Fibroblast of skin of left biceps (primary cell): Measurements from ENCODE around the gene MYDGF.
"Not testable (repeated sequence)": the region's sequence is repeated elsewhere in the genome, so short reads cannot be mapped to it uniquely, and the experiment has no call there.

Experiments
- DNase-seq, 2 experiments: peaks; one replicate each; pipeline ENCODE4 v3.0.0-alpha.2; 2013; ENCODE audit warnings: low read depth in 2 of 2

The MYDGF gene

DNA sequence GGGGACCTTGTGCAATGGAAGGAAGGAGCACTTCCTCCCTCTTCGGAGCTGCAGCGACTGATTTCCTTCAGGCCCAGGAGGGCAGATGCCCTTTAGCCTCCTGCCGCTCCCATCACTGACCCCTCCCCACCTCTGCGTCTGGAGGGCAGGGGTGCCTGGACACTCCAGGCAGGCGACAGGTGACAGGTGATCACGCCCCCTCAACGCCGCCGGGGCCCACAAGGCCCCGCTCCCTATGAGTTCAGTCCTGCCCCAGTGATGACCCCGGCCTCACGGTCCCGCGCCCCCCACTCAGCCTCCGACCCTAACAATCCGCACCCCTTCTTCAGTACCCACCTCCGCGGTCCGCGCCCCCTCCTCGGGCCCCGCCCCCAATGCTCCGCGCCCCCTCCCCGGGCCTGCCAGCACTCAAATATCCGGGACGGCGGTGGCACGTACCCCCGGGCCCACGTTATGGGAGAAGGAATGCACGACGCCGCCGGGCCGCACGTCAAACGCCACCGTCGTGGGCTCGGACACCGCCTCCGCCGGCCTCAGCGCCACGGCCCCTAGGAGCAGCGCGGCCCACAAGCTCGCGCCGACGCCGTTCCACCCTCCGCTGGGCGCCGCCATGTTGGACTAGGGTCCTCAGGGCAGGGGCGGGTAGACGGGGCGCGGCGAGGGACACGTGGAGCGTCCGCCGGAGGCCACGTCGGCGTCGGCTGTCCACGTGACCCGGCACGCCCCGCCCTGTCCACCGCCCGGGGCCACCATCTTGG is at the start of gene MYDGF:
Gene MYDGF, minus strand, starts transcription at position 620 of the 758 bp plus-strand sequence. Its CDS starts 8 bp downstream, at position 612.
- DNase-seq, result peak; percentile 70 to 71

DNA sequence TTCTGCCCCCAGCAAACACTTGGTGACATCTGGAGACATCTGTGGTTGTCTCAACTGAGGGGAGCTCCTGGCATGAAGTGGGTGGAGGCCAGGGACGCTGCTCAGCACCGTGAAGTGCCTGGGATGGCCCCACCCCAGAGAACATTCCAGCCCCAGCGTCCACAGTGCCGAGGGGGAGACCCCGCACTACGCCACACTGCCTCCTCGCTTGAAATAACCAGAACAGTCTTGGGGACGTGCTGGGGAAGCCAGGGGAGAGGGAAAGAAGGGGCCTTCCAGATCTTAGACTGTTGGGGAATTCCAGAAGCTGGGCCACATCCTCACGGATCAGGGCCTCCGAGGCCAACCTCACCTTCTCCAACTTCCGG is 49.3 kb upstream of the MYDGF start:
- DNase-seq, result no peak

DNA sequence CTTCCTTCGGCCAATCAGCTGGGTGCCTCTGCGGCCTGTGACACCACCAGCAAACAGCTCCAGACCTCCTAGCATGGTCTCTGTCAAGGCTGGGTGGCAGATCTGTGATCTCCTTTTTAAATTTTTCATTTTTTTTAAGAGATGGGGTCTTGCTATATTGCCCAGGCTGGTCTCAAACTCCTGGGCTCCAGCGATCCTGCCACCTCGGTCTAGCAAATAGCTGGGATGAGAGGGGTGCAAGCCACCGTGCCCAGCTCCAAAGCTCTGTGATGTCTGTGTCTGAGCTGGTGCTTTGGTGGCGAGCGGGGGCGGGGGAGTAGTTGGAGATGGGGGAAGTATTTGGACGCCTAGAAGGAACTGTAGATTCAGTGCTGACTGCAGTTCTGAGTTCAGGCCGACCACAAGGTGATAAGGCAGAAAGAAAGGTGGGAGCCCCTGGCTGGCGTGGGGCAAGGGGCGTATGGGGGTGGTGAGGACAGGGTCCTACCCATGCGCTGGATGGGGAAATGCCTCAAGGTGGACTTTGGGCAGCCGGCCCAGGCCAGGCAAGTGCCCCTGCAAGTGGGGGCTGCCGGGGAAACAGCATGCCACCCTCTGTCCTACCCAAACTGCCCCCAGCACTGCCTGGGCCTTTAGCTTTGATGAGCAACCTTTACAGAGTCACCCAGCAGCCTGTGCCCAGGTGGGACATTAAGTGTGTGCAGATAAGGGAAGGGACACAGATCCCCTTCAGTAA is 48.0 kb upstream of the MYDGF start:
- DNase-seq, result no peak

DNA sequence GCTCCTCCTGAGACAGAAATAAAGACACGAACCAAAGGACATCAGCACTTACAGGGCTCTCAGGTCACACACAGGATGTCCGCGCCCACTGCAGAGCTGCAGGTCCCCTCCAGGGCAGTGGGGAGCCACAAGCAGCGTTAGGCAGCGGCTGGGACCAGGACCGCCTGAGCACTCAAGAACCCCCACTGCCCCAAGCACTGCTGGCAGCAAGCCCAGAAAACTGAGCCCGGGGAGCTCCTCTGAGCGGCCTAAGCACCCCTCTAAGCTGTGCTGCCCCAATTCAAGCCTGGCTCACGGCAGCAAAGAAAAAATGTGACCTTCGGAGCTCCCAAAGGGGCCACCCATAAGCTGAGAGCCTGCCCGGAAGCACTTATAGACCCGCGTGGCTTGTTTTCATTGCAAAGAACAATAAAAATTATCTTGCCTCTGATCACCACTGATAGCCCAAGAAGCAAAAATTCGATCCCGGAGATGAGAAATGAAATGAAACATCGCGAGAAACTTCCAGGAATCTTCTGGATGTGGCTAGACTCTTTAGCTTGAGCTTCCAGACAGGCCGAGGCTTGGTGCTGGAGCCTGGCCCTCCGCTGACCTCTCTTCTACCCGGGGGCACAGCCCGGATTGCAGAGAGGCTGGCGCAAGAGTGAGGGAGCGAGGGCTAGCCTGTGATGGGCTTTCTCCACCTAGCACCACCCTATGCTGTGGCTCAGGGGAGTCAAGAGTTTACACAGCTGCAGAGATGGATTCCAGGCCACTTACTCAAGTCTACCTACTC is 47.2 kb upstream of the MYDGF start:
- no peak for DNase-seq

DNA sequence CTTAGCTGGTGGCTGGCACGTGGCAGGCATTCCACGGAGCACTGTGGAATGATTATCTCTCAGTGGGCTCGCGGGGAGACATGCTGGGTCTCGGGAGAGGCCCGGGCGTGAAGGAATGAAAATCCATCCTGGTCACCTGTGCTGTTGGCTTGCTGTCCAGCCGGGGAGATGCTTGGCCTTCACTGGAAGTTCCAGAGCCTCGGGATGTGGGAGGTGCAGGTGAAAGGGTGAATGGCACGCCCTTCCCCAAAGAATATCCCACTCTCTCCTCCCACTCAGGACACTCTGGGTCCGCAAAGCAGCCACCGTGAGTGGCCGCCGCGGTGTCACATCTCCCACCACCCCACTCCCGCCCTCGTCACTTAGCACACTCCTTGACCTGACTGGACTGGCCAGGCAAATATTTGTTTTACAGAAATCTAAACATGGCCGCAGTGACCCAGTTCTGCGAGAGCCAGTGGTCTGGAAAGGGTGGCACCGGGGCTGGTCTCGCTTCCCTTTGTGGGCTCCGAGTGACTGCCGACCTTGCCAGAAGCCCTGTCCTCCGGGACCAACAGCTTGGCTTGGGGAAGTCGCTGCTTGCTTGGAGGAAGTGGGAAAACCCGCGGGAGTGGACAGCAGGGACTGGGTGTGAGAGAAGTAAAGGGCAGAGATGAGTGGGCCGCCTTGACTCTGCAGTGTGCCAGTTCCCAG is 45.5 kb upstream of the MYDGF start:
- no peak for DNase-seq

DNA sequence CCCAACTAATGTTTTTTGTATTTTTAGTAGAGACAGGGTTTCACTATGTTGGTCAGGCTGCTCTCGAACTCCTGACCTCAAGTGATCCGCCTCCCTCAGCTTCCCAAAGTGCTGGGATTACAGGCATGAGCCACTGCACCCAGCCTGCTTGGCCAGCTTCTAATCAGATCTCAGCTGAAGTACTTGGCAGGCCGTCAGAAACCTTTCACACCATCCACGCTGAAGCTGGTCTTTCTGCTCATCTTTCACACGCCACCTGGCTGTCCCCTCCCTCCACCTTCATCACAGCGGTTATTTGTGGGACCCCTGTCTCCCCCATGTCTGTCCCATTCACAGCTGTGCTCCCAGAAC is 45.0 kb upstream of the MYDGF start:
- DNase-seq, result not testable (repeated sequence)

DNA sequence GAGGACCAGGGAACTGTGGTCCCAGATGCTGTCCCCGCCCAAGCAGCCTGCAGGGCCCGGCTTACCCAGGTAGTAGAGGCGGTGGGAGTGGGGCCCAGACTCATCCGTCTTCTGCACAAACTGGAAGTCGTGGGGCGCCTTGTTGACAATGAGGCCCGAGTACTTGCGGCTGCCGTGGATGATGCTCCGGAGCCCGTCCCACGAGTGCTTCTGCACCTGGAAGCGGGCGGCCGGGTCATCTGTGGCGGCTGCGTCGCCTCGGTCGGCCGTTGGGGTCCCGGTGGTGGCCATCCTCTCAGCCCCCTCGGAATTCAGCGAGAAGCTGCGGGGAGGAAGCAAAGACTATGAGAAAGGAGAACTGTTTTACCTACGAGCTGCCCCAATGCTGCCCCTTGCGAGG is 43.9 kb upstream of the MYDGF start:
- no peak for DNase-seq

DNA sequence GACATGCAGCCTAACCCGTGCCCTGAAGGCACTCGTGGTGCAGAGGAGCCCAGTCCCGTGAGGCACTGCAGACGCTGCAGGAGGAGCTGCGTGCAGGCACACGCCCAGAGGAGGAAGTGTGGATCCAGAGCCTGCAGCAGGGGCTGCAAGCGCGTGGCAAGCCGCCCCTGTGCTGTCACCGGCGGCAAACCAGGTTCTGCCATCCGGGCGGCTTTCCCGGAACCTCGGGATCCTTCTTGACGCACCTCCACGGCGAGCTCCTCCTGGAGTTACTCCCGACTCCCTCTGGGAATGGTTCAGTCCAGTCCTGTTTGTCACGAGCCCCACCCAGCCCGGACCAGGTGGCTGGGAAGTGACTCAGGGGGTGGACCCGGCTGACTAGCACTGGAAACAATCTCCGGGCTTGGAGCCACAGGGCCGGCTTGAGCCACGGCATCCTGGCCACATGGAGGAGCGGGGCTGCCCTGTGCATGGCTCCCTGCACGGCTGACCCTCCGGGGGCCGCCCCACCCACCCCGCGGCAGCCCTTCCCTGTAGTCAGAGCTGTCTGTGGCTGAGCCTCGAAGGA is 43.3 kb upstream of the MYDGF start:
- no peak for DNase-seq

DNA sequence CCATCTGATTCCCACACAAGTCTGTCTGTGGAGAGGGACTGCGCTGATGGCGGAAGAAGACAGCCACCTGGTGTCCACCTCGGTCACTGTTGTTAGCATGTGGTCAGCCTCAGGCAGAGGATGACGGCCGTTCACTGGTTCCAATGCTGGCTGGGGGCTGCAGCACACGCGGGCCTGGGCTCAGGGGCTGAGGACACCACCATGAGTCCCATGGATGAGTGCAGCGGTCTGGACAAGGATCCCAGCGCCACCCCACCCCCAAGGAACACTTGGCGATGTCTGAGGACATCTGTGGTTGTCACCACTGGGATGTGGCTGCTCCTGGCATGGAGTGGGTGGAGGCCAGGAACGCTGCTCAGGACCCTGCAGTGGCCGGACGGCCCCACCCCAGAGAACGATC is 42.6 kb upstream of the MYDGF start:
- DNase-seq, result no peak

DNA sequence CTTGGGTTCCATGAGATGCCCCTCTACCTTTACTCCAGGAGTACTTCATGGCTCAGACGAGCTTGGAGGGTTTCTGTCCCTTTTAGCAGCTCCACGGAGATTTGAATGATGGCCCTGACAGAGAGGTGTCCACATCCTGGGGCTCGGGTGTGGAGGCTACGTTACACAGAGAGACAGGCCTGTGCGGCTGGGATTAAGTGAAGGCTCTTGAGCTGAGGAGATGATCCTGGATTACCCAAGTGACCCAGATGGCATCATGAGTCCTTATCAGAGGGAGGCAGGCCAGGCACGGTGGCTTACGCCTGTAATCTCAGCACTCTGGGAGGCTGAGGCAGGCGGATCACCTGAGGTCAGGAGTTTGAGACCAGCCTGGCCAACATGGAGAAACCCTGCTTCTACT is 41.1 kb upstream of the MYDGF start:
- no peak for DNase-seq

DNA sequence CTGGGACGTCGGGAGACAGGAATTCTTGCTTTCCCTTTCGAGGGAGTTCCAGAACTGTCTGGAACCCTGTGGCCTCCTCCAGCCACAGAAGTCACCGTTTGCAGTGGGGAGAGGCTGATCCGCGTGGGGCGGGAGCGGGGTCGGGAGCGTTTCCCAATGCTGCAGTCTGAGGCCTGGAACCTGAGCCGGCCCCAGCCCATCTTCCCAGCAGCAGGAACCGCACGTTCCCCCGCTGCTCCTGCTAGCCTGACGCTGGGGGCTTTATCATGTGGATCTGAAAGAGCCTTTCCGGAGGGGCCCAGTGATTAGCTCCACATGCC is 40.1 kb upstream of the MYDGF start:
- DNase-seq, result no peak

DNA sequence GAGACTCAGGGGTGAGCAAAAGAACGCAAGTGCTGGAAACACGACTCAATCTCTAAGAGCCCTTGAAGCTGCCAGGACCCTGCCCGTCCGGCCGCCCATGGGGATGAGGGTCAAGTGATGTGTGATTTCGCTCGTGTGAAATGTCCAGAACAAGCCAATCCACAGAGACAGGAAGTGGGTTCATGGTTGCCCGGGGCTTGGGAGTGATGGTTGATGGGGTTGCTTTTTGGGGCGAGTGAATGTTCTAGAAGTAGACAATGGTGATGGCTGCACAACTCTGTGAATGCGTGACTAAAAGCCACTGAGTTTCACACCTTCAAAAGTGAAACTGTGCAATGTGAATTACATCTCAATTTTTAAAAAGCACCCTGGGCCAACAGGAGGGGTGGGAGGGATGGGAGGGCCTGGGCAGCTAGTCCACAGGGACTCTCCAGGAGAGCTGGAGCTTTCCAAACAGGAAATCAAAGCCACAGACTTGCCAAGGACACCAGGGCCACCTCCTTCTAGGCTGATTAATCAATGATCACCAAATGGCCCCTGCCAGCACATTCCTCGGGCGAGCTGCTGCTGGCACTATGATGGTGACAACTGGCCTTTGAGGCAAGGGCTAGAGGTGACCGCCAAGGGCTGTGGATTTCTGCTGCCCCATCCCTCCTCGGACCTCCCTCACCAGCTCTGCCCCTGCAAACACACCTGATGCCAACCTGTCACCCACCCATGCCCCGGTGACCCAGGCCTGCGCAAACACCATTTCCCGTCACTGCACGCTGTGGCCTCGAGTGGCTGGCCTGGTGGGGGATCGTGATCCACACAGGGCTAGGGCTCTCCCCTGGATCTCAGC is 39.5 kb upstream of the MYDGF start:
- DNase-seq, result no peak

DNA sequence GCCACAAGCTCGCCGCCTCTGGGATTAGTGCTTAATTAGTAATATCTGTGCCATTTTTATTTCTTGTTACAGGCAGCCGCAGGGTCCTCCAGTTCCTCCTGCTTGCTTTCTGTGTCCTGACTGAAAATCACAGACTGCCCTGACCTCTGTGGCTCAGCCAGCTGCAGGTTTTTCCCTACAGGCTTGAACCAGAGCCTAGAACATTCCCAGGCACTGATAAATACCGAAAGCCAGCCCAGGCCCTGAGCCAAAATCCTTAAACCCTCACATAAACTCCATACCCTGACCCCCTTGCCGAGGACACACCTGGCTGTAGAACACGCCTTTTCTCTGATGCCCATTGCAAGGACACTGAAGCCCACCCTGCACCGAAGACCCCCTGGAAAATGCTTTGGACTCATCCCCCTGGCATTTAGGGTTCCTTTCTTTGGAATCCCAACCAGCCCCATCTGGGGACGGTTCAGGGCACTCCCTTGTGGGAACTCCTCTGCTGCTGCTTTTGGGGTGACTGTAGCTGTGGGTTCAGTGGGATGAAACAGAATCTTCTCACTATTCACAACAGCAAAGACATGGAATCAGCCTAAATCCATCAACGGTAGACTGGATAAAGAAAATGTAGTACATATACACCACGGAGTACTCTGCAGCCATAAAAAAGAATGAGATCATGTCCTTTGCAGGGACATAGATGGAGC is 38.0 kb upstream of the MYDGF start:
- DNase-seq, result no peak

DNA sequence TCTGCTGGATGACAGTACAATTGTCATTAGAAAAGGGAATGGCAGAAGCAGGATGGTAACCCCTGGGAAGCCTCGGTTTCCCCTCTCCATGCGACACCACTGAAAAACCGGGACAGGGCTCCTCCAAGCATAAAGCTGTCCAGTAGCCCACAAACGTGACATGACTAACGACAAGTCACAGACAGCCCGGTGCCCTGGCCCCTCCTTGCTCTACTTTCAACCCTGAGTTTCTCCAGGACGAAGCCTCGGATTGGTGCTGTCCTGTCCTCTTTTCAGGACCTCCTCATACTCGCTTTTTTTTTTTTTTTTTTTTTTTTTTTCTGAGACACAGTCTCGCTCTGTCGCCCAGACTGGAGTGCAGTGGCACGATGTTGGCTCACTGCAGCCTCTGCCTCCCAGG is 37.2 kb upstream of the MYDGF start:
- no peak for DNase-seq

DNA sequence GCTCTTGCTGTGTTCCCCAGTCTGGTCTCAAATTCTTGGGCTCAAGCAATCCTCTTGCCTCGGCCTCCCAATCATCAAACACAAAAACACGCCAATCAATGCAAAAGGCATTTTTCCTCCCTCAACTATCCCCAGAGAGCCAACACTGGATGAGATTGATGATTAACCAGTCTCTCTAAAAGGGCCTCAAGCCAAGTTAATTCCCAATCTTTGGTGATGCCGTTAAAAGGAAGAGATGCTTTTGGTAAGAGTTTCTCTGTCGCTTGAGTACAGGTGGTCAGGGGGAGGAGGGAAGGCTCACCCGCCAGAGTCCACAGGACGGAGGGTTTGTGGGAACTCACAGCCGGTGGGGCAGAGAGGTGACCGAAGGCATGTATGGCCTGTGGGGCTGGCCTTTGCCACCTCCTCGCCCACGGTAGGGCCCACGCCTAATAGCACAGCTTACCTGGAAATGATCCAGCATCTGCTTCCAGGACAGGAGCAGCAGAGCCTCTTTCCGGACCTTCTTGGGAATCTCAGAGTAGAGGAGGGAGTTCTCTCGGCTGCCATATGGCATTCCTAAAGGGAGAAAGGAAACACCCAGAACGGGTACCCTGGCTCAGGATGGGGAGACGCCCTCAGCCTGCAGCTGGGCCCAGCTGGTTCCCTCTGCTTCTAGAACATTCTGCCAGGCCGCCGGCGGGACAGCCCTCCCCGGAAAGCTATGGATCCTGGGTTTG is 35.4 kb upstream of the MYDGF start:
- no peak for DNase-seq

DNA sequence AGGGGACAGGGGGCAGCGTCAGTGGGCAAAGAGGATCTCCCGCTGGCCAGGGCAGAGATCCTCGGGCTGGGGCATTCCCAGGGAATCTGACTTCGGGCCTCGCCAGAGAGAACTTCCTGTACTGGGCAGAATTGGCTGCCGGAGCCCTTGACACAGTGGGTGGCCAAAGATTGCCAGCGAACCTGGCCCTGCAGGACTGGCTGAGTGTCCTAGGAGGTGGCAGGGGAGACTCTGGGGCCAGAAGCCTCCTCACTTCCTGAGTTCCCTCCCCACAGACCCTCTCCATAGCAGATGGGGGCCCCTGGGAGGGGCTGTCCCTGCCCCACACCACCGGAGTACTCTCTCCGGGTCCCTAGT is 34.2 kb upstream of the MYDGF start:
- no peak for DNase-seq

DNA sequence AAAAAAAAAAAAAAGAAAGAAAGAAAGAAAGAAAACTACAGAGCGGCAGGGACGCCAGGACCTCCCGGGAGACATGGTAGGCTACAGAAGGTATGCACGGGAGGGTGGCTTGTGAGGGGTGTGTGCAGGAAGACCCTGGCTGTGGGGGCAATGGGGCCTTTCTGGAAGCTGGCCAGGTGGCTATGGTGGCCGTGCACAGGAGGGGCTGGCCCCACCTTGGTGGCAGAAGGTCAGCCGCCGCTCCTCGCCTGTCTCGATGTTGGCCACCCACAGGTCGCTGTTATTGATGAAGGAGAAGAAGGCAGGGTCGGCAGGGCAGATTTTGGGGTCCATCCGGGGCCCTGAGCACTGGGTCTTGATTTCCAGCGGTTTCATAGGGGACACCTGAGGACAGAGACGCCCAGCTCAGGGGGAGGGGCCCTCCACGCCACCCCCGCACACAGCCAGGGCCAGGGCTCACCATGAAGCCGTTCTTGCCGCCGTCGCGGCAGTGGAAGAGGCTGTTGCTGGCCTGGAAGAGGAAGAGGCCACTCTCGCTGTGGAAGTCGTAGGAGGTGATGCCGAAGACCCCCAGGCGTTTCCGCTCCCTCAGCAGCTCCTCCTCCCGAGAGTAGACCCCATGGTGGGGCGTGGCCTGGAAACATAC is 33.7 kb upstream of the MYDGF start:
- no peak for DNase-seq

DNA sequence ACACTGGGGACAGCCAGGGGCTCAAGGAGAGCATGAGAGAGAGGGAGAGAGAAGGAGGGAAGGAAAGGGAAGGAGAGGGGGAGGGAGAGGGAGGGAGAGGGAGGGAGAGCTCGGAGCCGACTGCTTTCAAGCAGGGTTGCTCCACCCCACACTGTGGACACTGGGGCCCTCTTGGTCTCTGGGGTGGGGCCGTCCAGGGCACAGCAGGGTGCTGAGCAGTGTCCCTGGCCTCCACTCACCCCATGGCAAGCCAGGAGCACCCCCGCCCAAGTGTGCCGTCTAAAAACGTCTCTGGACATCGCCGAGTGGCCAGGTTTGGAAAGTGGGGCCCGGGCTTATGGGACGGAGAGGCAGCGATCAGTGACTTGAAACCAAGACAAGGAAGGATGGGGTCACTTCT is 32.6 kb upstream of the MYDGF start:
- no peak for DNase-seq

DNA sequence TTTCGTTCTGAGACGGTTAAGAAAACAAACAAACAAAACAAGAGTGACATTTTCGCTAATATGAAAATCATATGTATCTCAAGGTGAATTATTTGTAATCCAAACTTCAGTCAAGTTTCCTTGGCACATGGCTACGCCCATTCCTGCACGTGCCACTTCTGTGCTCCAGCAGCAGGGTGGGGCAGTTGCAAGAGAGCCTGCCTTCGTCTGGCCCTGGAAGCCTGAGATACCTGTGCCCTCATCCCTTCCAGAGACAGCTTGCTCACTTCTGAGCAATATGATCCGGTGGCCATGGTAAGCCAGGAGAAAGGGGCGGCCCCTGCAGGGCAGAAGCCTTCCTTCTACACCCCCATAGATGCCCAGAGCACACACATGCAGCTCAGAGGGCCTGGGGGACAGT is 31.4 kb upstream of the MYDGF start:
- DNase-seq, result no peak

DNA sequence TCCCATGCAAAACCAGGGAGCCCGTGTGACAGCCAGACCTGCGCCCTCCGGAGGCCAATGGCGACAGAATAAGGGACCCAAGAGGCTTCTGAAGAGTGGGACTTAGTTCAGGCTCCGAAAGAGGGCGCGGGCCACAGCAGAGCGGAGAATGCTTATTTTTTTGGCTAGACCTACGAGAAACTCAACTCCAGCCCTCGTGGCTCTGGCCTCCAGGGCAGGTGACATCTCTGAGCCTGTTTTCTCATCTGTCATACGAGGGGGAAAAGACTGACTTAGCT is 30.5 kb upstream of the MYDGF start:
- no peak for DNase-seq
